HG03558 (cell line): ENCODE data around the gene EEFSEC.

Source experiments
- ATAC-seq: cut with Tn5 transposase; IDR thresholded peaks from one replicate; pipeline ENCODE4 v1.9.1; 2021; ENCODE audit warnings: moderate number of reproducible peaks; ENCODE audit not compliant: unreplicated experiment; ENCODE audit errors: extremely low read depth

The EEFSEC gene

GRCh38 chr3:128429275-128429674, 276.0 kb downstream of the EEFSEC start:
- no peak for ATAC-seq

GRCh38 chr3:128429751-128430150, 276.5 kb downstream of the EEFSEC start:
- ATAC-seq: no peak

DNA sequence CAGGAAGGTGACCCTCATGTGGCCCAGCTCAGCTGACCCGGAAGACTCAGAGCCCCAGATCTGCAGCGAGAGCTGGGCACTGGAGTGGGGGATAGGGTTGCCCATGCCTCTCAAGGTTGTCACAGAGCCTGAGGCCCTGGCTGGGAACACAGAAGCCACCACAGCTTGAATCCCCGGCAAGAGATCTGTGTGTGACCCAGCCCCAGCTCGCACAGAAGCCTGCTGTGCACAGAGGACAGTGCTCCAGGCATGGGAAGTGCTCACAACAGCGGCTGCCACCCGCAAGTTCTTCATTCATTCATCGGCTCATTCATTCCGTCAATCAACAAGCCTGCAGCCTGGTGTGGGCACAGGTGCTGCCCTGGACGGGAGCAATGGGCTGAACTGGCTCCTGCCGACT, 277.0 kb downstream of the EEFSEC start:
- no peak for ATAC-seq

GRCh38 chr3:128430731-128431130, 277.4 kb downstream of the EEFSEC start:
- ATAC-seq: no peak

GRCh38 chr3:128431803-128432300, 278.6 kb downstream of the EEFSEC start:
- no peak for ATAC-seq

DNA sequence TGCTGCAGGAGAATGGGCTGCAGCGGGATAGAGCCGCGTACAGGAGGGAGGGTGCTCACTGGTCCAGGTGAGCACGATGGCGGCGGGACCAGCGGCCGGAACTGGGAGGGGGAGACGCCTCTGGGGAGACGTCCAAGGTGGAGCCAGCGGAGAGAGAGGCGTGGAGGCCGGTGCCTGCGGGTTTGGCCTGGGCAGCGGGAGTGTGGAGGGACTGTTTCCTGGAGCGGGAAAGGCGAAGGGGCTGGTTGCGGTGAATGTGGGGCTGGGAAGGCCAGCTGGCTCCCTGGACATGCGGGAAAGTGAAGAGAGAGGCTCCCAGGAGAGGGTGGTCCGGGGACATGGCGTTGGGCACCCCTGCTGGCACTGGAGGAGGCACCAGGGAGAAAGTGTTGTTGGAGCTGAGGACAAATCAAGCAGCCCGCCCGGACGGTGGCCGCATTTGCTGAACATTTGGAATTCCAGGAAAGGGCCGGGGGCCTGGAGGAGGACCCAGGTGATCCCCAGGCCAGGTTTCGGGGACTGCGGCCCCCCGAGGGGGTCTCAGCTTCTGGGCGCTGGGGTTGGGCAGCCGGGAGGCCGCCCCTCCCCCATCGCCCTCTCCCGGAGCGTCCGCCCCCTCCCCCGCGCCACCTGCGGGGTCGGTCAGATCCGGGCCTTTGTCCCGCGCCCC, 279.2 kb downstream of the EEFSEC start:
- no peak for ATAC-seq

- no peak for ATAC-seq
These were observed 279.9 kb downstream of the EEFSEC start for GRCh38 chr3:128432971-128433836.

- no peak for ATAC-seq
These were observed 280.5 kb downstream of the EEFSEC start for GRCh38 chr3:128433837-128434165.

- ATAC-seq: no peak
These were observed 281.2 kb downstream of the EEFSEC start for GRCh38 chr3:128434524-128434923.

GRCh38 chr3:128435058-128435457, 281.8 kb downstream of the EEFSEC start:
- no peak for ATAC-seq

- ATAC-seq: no peak
These were observed 282.3 kb downstream of the EEFSEC start for GRCh38 chr3:128435561-128435960.

- ATAC-seq: no peak
These were observed 282.9 kb downstream of the EEFSEC start for GRCh38 chr3:128436214-128436613.

DNA sequence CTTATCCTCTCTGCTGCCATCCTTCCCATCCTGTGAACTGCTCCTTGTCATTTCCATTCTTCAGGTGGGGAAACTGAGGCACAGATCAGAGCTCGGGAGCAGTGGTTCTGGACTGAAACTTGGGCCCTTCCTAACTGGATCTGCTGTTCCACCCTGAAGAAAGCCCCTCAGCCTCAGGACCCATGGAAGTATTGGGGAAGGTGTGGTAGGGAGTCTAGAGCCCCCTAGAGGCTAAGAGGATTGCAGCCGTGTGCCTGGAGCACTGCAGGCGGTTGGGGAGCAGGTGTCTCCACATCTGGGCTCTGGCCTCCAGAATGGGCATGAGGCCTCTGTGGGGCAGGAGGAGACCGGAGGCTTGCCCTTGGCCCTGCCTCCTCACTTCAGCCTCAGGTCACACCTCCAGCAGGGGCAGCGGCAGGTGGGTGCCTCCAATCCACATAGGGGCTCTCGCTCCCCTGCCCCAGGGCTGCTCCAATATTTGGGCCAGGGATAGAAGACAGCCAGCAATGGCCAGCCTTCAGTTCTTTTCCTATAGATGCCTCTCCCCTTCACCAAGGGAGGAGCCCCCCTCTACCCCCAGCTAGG, 285.3 kb downstream of the EEFSEC start:
- no peak for ATAC-seq

DNA sequence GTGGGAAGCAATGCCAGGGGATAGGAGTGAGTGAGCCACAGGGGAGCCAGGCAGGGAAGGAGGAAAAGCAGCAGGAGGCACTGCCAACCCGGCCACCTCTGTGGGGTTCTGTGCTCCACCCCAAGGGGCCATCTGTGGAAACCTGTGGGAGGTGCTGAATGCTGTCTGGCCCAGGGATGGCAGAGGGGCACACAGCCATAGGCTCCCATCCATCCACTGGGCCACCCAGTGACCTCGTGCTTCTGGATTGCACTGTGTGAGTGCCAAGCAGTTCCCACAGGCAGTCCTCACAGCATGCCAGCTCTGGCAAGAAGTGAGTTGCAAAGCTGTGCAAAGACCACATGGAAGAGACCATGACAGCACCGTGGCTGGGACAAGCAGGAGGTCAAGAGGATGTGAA, 285.9 kb downstream of the EEFSEC start:
- ATAC-seq: no peak

- ATAC-seq: no peak
These were observed 288.8 kb downstream of the EEFSEC start for GRCh38 chr3:128442070-128442469.

GRCh38 chr3:128442949-128443348, 289.7 kb downstream of the EEFSEC start:
- no peak for ATAC-seq

DNA sequence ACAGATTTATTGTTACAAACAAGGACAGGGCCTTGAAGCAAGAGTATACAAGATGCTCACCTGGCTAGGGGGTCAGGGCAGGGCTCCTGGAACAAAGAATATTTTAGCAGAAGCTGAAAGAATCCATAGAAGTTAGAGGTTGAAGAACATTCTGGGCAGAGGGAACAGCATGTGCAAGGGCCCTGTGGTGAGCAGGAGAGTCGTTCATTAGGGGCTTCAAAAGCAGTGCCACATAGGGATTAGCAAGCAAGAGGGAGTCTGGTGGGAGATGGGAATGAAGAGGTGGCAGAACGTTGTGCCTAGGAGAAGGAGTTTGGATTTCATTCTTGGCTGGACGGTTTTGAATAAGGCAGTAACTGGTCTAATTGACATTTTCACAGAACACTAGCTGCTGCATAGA, 290.5 kb downstream of the EEFSEC start:
- no peak for ATAC-seq

DNA sequence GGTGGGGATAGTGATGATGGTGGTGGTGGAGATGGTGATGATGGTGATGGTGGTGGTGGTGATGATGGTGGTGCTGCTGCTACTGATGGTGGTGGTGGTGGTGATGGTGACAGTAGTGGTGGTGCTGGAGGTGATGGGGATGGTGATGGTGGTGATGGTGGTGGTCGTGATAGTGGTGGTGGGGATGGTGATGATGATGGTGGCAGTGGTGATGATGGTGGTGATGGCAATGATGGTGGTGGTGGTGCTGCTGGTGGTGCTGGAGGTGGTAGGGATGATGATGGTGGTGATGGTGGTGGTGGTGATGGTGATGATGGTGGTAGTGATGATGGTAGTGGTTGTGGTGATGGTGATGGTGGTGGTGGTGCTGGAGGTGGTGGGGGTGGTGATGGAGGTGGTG, 292.1 kb downstream of the EEFSEC start:
- ATAC-seq: no peak

GRCh38 chr3:128446821-128447220, 293.5 kb downstream of the EEFSEC start:
- no peak for ATAC-seq

DNA sequence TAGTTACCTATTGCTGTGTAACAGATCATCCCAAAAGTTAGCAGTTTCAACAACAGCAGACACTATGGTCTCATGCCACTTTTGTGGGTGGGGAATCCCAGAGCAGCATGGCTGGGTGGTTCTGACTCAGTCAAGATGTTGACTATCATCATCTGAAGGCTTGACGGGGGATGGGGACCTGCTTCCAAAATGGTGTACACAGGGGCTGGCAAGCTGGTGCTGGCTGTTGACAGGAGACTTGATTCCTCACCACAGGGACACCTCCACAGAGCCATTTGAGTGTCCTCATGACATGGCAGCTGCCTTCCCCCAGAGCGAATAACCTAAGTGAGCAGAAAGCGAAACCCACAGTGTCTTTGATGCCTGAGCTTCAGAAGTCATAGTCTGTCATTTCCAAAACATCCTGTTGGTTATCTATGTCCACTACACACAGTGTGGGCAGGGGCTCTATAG, 294.3 kb downstream of the EEFSEC start:
- no peak for ATAC-seq

DNA sequence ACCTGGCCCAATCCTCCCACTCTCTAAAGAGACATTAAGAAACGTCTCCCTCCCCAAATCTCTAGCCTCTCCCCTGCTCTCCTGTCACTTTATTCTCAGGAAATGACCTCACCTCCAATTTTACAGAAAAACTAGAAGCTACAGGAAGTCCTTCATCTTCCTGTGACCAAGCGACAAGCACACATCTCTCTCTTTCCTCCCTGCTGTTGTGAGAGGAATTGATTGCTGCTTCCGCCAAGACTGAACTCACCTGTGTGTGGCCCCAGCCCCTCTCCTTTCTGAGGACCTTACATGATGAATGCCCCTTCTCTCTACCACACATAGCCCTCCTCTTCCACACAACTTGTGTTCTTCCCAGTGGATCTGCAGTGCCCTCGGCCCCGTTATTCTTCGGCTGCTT, 295.2 kb downstream of the EEFSEC start:
- ATAC-seq: no peak
